GM23338 (cell line): ENCODE results near the gene SPNS1. TPM values are rescaled to one million over a fixed set of nuclear protein-coding genes. Genes with fewer than 3 reads are reported as not detected.

Source experiments
- ATAC-seq: fragments of 200-7000 bp; cut with Tn5 transposase; 3 replicates; pipeline ENCODE4 v1.9.1; 2020
- DNase-seq: peaks from one replicate; pipeline ENCODE4 v3.0.0-alpha.2; 2015; ENCODE audit warnings: low spot score
- H2AFZ ChIP-seq: fragments of 200-600 bp; sonication (generic); 2 replicates; pipeline ENCODE4 v1.8.0; 2016; ENCODE audit warnings: antibody characterized with exemption, mild to moderate bottlenecking, moderate library complexity
- H3F3A ChIP-seq: fragments of 200-600 bp; sonication (generic); replicated peaks from 2 replicates; pipeline ENCODE4 v1.8.0; 2017; ENCODE audit warnings: antibody characterized with exemption, mixed run types, low read depth
- H3K27ac ChIP-seq: fragments of 200-600 bp; sonication (generic); 2 replicates; pipeline ENCODE4 v1.6.1; 2016; ENCODE audit warnings: low read depth
- H3K27me3 ChIP-seq: fragments of 200-600 bp; sonication (generic); 2 replicates; pipeline ENCODE4 v1.8.0; 2016; ENCODE audit warnings: mild to moderate bottlenecking, mixed run types, moderate library complexity; ENCODE audit not compliant: insufficient read depth
- H3K36me3 ChIP-seq: fragments of 200-600 bp; sonication (generic); 2 replicates; pipeline ENCODE4 v1.8.0; 2016; ENCODE audit warnings: mild to moderate bottlenecking; ENCODE audit not compliant: insufficient read depth
- H3K4me1 ChIP-seq: fragments of 200-600 bp; sonication (generic); 2 replicates; pipeline ENCODE4 v1.8.0; 2016; ENCODE audit warnings: mild to moderate bottlenecking, moderate library complexity; ENCODE audit not compliant: insufficient read depth
- H3K4me2 ChIP-seq: fragments of 200-600 bp; sonication (generic); 2 replicates; pipeline ENCODE4 v1.7.1; 2017; ENCODE audit warnings: mixed run types
- H3K4me3 ChIP-seq: fragments of 200-600 bp; sonication (generic); 2 replicates; pipeline ENCODE4 v1.6.1; 2016; ENCODE audit warnings: mixed run types
- H3K79me2 ChIP-seq: fragments of 200-600 bp; sonication (generic); replicated peaks from 2 replicates; pipeline ENCODE4 v1.8.0; 2017; ENCODE audit warnings: mild to moderate bottlenecking; ENCODE audit not compliant: insufficient read depth
- H3K9me2 ChIP-seq: fragments of 200-600 bp; sonication (generic); 2 replicates; pipeline ENCODE4 v1.8.0; 2017; ENCODE audit not compliant: insufficient read depth
- H4K20me1 ChIP-seq: fragments of 200-600 bp; sonication (generic); replicated peaks from 2 replicates; pipeline ENCODE4 v1.8.0; 2017; ENCODE audit warnings: mild to moderate bottlenecking; ENCODE audit not compliant: insufficient read depth
- H3K27ac Mint-ChIP-seq: 2 replicates; pipeline ENCODE4 v1.8.0; 2020; ENCODE audit warnings: inconsistent platforms, mild to moderate bottlenecking, moderate library complexity, mixed read lengths
- H3K27me3 Mint-ChIP-seq: 3 replicates; pipeline ENCODE4 v1.8.0; 2022; ENCODE audit warnings: low read depth, mild to moderate bottlenecking, moderate library complexity, mixed read lengths, inconsistent platforms; ENCODE audit not compliant: insufficient read depth, poor library complexity
- H3K36me3 Mint-ChIP-seq: 3 replicates; pipeline ENCODE4 v1.8.0; 2021; ENCODE audit warnings: low read depth, mild to moderate bottlenecking, inconsistent platforms, moderate library complexity, mixed read lengths
- H3K4me1 Mint-ChIP-seq: 3 replicates; pipeline ENCODE4 v1.8.0; 2020; ENCODE audit warnings: mild to moderate bottlenecking, inconsistent platforms, mixed read lengths
- H3K4me3 Mint-ChIP-seq: 3 replicates; pipeline ENCODE4 v1.8.0; 2021; ENCODE audit warnings: moderate library complexity, mild to moderate bottlenecking, inconsistent platforms, mixed read lengths
- H3K9me3 Mint-ChIP-seq: 3 replicates; pipeline ENCODE4 v1.8.0; 2020; ENCODE audit warnings: moderate library complexity, mild to moderate bottlenecking, inconsistent platforms, mixed read lengths
- CREB1 ChIP-seq: fragments of 250-450 bp; sonication (Bioruptor Pico); IDR thresholded peaks from 2 replicates; pipeline ENCODE4 v1.5.0; 2020; ENCODE audit warnings: low read depth, mild to moderate bottlenecking, moderate library complexity
- EZH2 ChIP-seq: fragments of 200-600 bp; sonication (generic); IDR thresholded peaks from one replicate; pipeline ENCODE4 v1.8.0; 2017; ENCODE audit warnings: antibody characterized with exemption, mild to moderate bottlenecking, low read depth; ENCODE audit not compliant: unreplicated experiment
- EZH2phosphoT487 ChIP-seq: fragments of 200-600 bp; sonication (generic); IDR thresholded peaks from one replicate; pipeline ENCODE4 v1.8.1; 2018; ENCODE audit warnings: antibody characterized with exemption; ENCODE audit not compliant: unreplicated experiment
- JUNB ChIP-seq: IDR thresholded peaks from one replicate; pipeline ENCODE4 v1.6.1; 2016; ENCODE audit warnings: antibody characterized with exemption; ENCODE audit not compliant: unreplicated experiment
- NANOG ChIP-seq: IDR thresholded peaks from 2 replicates; pipeline ENCODE4 v1.6.1; 2016; ENCODE audit warnings: antibody characterized with exemption, borderline replicate concordance
- POLR2AphosphoS5 ChIP-seq: IDR thresholded peaks from 2 replicates; pipeline ENCODE4 v1.6.1; 2016; ENCODE audit warnings: antibody characterized with exemption, low read depth
- STAT1 ChIP-seq: IDR thresholded peaks from one replicate; pipeline ENCODE4 v1.6.1; 2016; ENCODE audit warnings: antibody characterized with exemption; ENCODE audit not compliant: unreplicated experiment
- ZNF114 ChIP-seq: fragments of 250-450 bp; sonication (Bioruptor Pico); IDR thresholded peaks from 2 replicates; pipeline ENCODE4 v1.5.0; 2020; ENCODE audit warnings: mild to moderate bottlenecking, moderate library complexity
- ZNF331 ChIP-seq: fragments of 250-450 bp; sonication (Bioruptor Pico); IDR thresholded peaks from 2 replicates; pipeline ENCODE4 v1.5.0; 2020; ENCODE audit warnings: low read depth, mild to moderate bottlenecking, moderate library complexity
- polyA plus RNA-seq: library from polyadenylated mRNA; unstranded; fragments of >200 nt; fragmentation: Nextera tagmentation; extraction: Ambion mirVana; gene quantifications from 2 replicates; pipeline ENCODE4 v1.2.1, GENCODE V29; 2016
- total RNA-seq: library from RNA; depleted of rRNA; stranded (reverse); fragments of >200 nt; shearing (Covaris generic); gene quantifications from 2 replicates; pipeline ENCODE4 v1.2.3, GENCODE V29; 2014
- TF ChIP-seq, protein P1 (sequence below): IDR thresholded peaks from 2 replicates; pipeline ENCODE4 v1.6.1; 2016; ENCODE audit warnings: antibody characterized with exemption
- TF ChIP-seq, protein P2 (sequence below): IDR thresholded peaks from one replicate; pipeline ENCODE4 v1.6.1; 2018; ENCODE audit warnings: antibody characterized with exemption; ENCODE audit not compliant: unreplicated experiment
- TF ChIP-seq, protein P3 (sequence below), 2 experiments: fragments of 200-600 bp in 1 of 2; sonication (generic) in 1 of 2; conservative IDR thresholded peaks; 2 replicates each; pipeline versions ENCODE4 v1.5.1 to v1.6.1; 2016 to 2017; ENCODE audit warnings: antibody characterized with exemption in 2 of 2, low read depth in 2 of 2, mild to moderate bottlenecking in 2 of 2, moderate library complexity in 1 of 2
- TF ChIP-seq, protein P4 (sequence below): fragments of 250-450 bp; sonication (Bioruptor Pico); IDR thresholded peaks from 2 replicates; pipeline ENCODE4 v1.5.0; 2020; ENCODE audit warnings: mild to moderate bottlenecking, moderate library complexity

The SPNS1 gene
- total and polyA plus RNA-seq, 2 experiments from 2014 or later = 37.2 to 48.5 TPM

DNA sequence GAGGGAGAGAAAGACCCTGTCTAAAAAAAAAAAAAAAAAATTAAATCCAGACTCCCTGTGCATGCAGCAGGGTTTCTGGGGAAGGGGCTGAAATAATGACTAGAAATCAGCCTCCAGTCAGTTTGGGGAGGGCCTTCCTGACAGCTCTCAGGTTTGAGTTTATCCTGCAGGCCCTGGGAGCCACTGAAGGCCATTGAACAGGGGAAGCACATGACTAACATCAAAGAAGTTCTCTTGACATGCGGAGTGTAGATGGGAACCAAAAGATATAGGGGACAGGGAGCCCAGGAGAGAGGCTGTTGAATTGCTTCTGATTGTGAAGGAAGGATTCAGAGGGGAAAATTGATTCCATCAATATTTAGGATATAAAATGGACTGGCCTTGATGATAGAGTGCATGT is 46.8 kb upstream of the SPNS1 start:
- Histone ChIP-seq H3K36me3 (no peaks in the 10 kb centered on the region), H3K4me1 (peaks cover 14% of the 10 kb centered on the region), H3K27me3 (0 out of 2 replicates have a peak, but pooled peaks cover 3% of the 10 kb centered on the region), H3K4me3 (no peak overlapping the region), H3K9me2 (no peaks in the 10 kb centered on the region), H3K27ac (no peak overlapping the region), H3K4me2 (no peak overlapping the region), H3F3A (peaks cover 20% of the 10 kb centered on the region), H2AFZ (no peak overlapping the region), H4K20me1 (no peaks in the 10 kb centered on the region), H3K79me2 (0 out of 2 replicates have a peak, but pooled peaks cover 4% of the 10 kb centered on the region)
- H3K9me3 Mint-ChIP-seq = no peaks in the 10 kb centered on the region; the same call in 1 of the 3 replicates
- H3K4me1 Mint-ChIP-seq = peaks cover 15% of the 10 kb centered on the region
- H3K27ac Mint-ChIP-seq = no peak overlapping the region
- H3K27me3 Mint-ChIP-seq = peaks cover 18% of the 10 kb centered on the region
- H3K4me3 Mint-ChIP-seq = no peak overlapping the region
- DNase-seq = no peak
- no peaks in the 10 kb centered on the region for H3K36me3 Mint-ChIP-seq
- no peak for ATAC-seq
- TF ChIP-seq EZH2phosphoT487 (no peak), POLR2AphosphoS5 (no peak), ZNF114 (CRISPR knock-in tag) (no peak), STAT1 (no peak), EZH2 (no peak), JUNB (no peak), NANOG (no peak), ZNF331 (CRISPR knock-in tag) (no peak), CREB1 (CRISPR knock-in tag) (no peak)
- TF ChIP-seq, protein P1, sequence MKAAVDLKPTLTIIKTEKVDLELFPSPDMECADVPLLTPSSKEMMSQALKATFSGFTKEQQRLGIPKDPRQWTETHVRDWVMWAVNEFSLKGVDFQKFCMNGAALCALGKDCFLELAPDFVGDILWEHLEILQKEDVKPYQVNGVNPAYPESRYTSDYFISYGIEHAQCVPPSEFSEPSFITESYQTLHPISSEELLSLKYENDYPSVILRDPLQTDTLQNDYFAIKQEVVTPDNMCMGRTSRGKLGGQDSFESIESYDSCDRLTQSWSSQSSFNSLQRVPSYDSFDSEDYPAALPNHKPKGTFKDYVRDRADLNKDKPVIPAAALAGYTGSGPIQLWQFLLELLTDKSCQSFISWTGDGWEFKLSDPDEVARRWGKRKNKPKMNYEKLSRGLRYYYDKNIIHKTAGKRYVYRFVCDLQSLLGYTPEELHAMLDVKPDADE = no peak
- TF ChIP-seq, protein P2, sequence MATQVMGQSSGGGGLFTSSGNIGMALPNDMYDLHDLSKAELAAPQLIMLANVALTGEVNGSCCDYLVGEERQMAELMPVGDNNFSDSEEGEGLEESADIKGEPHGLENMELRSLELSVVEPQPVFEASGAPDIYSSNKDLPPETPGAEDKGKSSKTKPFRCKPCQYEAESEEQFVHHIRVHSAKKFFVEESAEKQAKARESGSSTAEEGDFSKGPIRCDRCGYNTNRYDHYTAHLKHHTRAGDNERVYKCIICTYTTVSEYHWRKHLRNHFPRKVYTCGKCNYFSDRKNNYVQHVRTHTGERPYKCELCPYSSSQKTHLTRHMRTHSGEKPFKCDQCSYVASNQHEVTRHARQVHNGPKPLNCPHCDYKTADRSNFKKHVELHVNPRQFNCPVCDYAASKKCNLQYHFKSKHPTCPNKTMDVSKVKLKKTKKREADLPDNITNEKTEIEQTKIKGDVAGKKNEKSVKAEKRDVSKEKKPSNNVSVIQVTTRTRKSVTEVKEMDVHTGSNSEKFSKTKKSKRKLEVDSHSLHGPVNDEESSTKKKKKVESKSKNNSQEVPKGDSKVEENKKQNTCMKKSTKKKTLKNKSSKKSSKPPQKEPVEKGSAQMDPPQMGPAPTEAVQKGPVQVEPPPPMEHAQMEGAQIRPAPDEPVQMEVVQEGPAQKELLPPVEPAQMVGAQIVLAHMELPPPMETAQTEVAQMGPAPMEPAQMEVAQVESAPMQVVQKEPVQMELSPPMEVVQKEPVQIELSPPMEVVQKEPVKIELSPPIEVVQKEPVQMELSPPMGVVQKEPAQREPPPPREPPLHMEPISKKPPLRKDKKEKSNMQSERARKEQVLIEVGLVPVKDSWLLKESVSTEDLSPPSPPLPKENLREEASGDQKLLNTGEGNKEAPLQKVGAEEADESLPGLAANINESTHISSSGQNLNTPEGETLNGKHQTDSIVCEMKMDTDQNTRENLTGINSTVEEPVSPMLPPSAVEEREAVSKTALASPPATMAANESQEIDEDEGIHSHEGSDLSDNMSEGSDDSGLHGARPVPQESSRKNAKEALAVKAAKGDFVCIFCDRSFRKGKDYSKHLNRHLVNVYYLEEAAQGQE = no peak
- TF ChIP-seq, protein P3, sequence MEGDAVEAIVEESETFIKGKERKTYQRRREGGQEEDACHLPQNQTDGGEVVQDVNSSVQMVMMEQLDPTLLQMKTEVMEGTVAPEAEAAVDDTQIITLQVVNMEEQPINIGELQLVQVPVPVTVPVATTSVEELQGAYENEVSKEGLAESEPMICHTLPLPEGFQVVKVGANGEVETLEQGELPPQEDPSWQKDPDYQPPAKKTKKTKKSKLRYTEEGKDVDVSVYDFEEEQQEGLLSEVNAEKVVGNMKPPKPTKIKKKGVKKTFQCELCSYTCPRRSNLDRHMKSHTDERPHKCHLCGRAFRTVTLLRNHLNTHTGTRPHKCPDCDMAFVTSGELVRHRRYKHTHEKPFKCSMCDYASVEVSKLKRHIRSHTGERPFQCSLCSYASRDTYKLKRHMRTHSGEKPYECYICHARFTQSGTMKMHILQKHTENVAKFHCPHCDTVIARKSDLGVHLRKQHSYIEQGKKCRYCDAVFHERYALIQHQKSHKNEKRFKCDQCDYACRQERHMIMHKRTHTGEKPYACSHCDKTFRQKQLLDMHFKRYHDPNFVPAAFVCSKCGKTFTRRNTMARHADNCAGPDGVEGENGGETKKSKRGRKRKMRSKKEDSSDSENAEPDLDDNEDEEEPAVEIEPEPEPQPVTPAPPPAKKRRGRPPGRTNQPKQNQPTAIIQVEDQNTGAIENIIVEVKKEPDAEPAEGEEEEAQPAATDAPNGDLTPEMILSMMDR (conservative IDR thresholded peaks at IDR 0.05; ENCODE audit: low read depth in 2 of 2) = no peak
- TF ChIP-seq, protein P4, sequence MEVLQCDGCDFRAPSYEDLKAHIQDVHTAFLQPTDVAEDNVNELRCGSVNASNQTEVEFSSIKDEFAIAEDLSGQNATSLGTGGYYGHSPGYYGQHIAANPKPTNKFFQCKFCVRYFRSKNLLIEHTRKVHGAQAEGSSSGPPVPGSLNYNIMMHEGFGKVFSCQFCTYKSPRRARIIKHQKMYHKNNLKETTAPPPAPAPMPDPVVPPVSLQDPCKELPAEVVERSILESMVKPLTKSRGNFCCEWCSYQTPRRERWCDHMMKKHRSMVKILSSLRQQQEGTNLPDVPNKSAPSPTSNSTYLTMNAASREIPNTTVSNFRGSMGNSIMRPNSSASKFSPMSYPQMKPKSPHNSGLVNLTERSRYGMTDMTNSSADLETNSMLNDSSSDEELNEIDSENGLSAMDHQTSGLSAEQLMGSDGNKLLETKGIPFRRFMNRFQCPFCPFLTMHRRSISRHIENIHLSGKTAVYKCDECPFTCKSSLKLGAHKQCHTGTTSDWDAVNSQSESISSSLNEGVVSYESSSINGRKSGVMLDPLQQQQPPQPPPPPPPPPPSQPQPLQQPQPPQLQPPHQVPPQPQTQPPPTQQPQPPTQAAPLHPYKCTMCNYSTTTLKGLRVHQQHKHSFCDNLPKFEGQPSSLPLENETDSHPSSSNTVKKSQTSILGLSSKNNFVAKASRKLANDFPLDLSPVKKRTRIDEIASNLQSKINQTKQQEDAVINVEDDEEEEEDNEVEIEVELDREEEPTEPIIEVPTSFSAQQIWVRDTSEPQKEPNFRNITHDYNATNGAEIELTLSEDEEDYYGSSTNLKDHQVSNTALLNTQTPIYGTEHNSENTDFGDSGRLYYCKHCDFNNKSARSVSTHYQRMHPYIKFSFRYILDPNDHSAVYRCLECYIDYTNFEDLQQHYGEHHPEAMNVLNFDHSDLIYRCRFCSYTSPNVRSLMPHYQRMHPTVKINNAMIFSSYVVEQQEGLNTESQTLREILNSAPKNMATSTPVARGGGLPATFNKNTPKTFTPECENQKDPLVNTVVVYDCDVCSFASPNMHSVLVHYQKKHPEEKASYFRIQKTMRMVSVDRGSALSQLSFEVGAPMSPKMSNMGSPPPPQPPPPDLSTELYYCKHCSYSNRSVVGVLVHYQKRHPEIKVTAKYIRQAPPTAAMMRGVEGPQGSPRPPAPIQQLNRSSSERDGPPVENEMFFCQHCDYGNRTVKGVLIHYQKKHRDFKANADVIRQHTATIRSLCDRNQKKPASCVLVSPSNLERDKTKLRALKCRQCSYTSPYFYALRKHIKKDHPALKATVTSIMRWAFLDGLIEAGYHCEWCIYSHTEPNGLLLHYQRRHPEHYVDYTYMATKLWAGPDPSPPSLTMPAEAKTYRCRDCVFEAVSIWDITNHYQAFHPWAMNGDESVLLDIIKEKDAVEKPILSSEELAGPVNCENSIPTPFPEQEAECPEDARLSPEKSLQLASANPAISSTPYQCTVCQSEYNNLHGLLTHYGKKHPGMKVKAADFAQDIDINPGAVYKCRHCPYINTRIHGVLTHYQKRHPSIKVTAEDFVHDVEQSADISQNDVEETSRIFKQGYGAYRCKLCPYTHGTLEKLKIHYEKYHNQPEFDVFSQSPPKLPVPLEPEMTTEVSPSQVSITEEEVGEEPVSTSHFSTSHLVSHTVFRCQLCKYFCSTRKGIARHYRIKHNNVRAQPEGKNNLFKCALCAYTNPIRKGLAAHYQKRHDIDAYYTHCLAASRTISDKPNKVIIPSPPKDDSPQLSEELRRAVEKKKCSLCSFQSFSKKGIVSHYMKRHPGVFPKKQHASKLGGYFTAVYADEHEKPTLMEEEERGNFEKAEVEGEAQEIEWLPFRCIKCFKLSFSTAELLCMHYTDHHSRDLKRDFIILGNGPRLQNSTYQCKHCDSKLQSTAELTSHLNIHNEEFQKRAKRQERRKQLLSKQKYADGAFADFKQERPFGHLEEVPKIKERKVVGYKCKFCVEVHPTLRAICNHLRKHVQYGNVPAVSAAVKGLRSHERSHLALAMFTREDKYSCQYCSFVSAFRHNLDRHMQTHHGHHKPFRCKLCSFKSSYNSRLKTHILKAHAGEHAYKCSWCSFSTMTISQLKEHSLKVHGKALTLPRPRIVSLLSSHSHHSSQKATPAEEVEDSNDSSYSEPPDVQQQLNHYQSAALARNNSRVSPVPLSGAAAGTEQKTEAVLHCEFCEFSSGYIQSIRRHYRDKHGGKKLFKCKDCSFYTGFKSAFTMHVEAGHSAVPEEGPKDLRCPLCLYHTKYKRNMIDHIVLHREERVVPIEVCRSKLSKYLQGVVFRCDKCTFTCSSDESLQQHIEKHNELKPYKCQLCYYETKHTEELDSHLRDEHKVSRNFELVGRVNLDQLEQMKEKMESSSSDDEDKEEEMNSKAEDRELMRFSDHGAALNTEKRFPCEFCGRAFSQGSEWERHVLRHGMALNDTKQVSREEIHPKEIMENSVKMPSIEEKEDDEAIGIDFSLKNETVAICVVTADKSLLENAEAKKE (CRISPR knock-in tag) = no peak
